Measurements from ENCODE around the gene PSD2. TPM values are rescaled to one million over a fixed set of nuclear protein-coding genes. Genes with fewer than 3 reads are reported as not detected.

Gene PSD2
- total and polyA plus RNA-seq, 2 experiments from 2014 or later: under 0.01 TPM; not detected in 1

DNA sequence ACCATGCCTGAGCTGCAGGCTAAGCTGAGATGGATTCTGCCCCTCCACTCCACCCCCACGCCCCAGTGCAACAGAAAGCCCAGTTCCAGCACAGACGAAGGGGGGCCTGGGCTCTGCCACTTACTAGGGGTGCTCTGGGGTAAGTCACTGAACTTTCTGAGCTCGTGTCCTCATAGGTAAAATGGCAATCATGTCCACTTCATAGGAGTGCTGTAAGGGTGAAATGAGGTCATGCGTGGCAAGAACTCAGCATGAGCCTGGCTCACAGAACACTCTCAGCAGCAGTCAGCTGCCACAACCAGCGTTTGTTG lies 8.4 kb upstream of the PSD2 start:
- Histone ChIP-seq H3K4me2 (ENCODE audit: unreplicated experiment) (no peak overlapping the region), H3K79me2 (ENCODE audit: insufficient read depth) (no peaks in the 10 kb centered on the region), H2AFZ (0 out of 2 replicates have a peak overlapping the region, but pooled peaks have one; percentile 93), H3K27me3 (replicated peaks; ENCODE audit: insufficient read depth) (peaks cover 17% of the 10 kb centered on the region), H3K36me3 (ENCODE audit: low read depth) (no peaks in the 10 kb centered on the region), H3K4me1 (ENCODE audit: insufficient read depth) (no peaks in the 10 kb centered on the region; the same call in 1 of the 2 replicates), H3K4me3 (peak overlapping the region; percentile 74; the same call in 1 of the 2 replicates), H3K9me3 (ENCODE audit: low read depth) (no peaks in the 10 kb centered on the region), H3K27ac (no peak overlapping the region), H4K20me1 (ENCODE audit: insufficient read depth) (no peaks in the 10 kb centered on the region), H3F3A (ENCODE audit: insufficient read depth) (no peaks in the 10 kb centered on the region), H3K9ac (no peak overlapping the region), H3K9me2 (ENCODE audit: insufficient read depth) (no peaks in the 10 kb centered on the region)
- in situ Hi-C loops (cut with MboI): loop anchor here (10.0 to 25.0 kb wide), 2 partner anchors 178 to 375 kb away; no protein-coding TSS in a partner anchor
- 3% methylated on average over 5 of the region's 5 CpGs for WGBS, 2 experiments (ENCODE audit: low coverage in 1 of 2, low lambda C conversion rate in 2 of 2, missing lambda C conversion rate in 2 of 2)
- no peak for TF ChIP-seq EZH2 (IDR thresholded peaks at IDR 0.05; ENCODE audit: insufficient read depth, poor library complexity, severe bottlenecking)
- TF ChIP-seq EZH2phosphoT487 (IDR thresholded peaks at IDR 0.05; ENCODE audit: insufficient read depth, low read depth): no peak
- no peak for DNase-seq

DNA sequence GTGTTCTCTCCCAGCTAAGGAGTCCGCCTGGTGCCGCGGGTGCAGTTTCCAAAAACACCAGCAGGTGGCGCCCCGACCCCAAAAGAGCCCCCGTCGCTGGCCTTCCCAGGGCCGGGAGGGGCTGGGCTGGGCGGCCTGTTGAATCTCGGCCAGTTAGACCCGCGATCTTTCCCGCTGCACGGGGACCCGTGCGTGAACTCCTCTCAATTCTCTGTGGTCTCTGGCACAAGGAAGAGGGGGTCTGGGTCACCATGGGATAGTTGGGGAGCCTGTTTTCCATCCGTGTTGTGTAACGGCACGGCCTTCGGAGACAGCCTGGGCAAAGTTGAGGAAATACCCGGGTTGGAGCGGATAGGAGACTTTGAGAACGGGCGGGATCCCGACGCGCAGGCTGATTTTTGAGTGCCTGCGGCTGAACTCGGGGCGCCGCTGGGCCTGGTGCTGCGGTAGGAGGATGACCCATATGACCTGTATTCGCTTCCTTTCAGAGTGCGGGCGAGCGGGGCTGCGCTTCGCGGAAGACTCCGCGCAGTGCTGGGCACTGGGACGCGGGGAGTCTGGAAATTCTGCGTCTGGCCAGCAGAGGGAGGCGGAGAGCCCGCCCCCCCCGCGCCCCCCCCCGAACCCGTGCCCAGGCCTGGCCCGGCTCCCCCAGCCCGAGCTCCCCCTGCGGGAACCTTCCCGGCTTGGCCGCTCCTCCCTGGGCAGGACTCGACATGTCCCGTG lies 7.9 kb upstream of the PSD2 start:
- WGBS, 2 experiments (ENCODE audit: low coverage in 1 of 2, low lambda C conversion rate in 2 of 2, missing lambda C conversion rate in 2 of 2): 1% methylated on average over 48 to 54 of the region's 57 CpGs
- H4K20me1 ChIP-seq (ENCODE audit: insufficient read depth): no peaks in the 10 kb centered on the region
- no peak for TF ChIP-seq EZH2 (IDR thresholded peaks at IDR 0.05; ENCODE audit: insufficient read depth, poor library complexity, severe bottlenecking)
- no peak for TF ChIP-seq EZH2phosphoT487 (IDR thresholded peaks at IDR 0.05; ENCODE audit: insufficient read depth, low read depth)
- no peak overlapping the region for H3K27ac ChIP-seq
- no peaks in the 10 kb centered on the region for H3K36me3 ChIP-seq (ENCODE audit: low read depth)
- peak; percentile 83 for DNase-seq
- H3K79me2 ChIP-seq (ENCODE audit: insufficient read depth): no peaks in the 10 kb centered on the region
- H3K4me2 ChIP-seq (ENCODE audit: unreplicated experiment): peak overlapping the region; percentile 95
- H3K4me3 ChIP-seq: peak overlapping the region; percentile 74
- H3K9me2 ChIP-seq (ENCODE audit: insufficient read depth): no peaks in the 10 kb centered on the region
- peaks cover 15% of the 10 kb centered on the region for H3K27me3 ChIP-seq (replicated peaks; ENCODE audit: insufficient read depth)
- H3F3A ChIP-seq (ENCODE audit: insufficient read depth): no peaks in the 10 kb centered on the region
- peak overlapping the region; percentile 93 for H2AFZ ChIP-seq
- no peaks in the 10 kb centered on the region for H3K9me3 ChIP-seq (ENCODE audit: low read depth)
- H3K9ac ChIP-seq: peak overlapping the region; percentile 74
- no peaks in the 10 kb centered on the region; the same call in 1 of the 2 replicates for H3K4me1 ChIP-seq (ENCODE audit: insufficient read depth)
- in situ Hi-C loops (cut with MboI): loop anchor here (10.0 to 25.0 kb wide), 2 partner anchors 177 to 375 kb away; no protein-coding TSS in a partner anchor

- Histone ChIP-seq H3K27ac (no peak overlapping the region), H3F3A (ENCODE audit: insufficient read depth) (no peaks in the 10 kb centered on the region), H3K4me3 (peak overlapping the region; percentile 74), H3K9me2 (ENCODE audit: insufficient read depth) (no peaks in the 10 kb centered on the region), H3K9ac (peak overlapping the region; percentile 51; the same call in 1 of the 2 replicates), H3K9me3 (ENCODE audit: low read depth) (no peaks in the 10 kb centered on the region), H2AFZ (peak overlapping the region; percentile 93), H3K79me2 (ENCODE audit: insufficient read depth) (no peaks in the 10 kb centered on the region), H4K20me1 (ENCODE audit: insufficient read depth) (no peaks in the 10 kb centered on the region), H3K36me3 (ENCODE audit: low read depth) (no peaks in the 10 kb centered on the region), H3K4me2 (ENCODE audit: unreplicated experiment) (peak overlapping the region; percentile 95), H3K27me3 (replicated peaks; ENCODE audit: insufficient read depth) (peaks cover 13% of the 10 kb centered on the region), H3K4me1 (ENCODE audit: insufficient read depth) (no peaks in the 10 kb centered on the region; the same call in 1 of the 2 replicates)
- in situ Hi-C loops (cut with MboI): loop anchor here (10.0 to 25.0 kb wide), 2 partner anchors 176 to 374 kb away; no protein-coding TSS in a partner anchor
- DNase-seq: peak; percentile 47
- TF ChIP-seq EZH2phosphoT487 (IDR thresholded peaks at IDR 0.05; ENCODE audit: insufficient read depth, low read depth) (no peak), EZH2 (IDR thresholded peaks at IDR 0.05; ENCODE audit: insufficient read depth, poor library complexity, severe bottlenecking) (no peak)
- WGBS, 2 experiments (ENCODE audit: low coverage in 1 of 2, low lambda C conversion rate in 2 of 2, missing lambda C conversion rate in 2 of 2): 10% methylated on average over 24 to 30 of the region's 32 CpGs
Measured at GRCh38 chr5:139788294-139788910, 7.2 kb upstream of the PSD2 start.

DNA sequence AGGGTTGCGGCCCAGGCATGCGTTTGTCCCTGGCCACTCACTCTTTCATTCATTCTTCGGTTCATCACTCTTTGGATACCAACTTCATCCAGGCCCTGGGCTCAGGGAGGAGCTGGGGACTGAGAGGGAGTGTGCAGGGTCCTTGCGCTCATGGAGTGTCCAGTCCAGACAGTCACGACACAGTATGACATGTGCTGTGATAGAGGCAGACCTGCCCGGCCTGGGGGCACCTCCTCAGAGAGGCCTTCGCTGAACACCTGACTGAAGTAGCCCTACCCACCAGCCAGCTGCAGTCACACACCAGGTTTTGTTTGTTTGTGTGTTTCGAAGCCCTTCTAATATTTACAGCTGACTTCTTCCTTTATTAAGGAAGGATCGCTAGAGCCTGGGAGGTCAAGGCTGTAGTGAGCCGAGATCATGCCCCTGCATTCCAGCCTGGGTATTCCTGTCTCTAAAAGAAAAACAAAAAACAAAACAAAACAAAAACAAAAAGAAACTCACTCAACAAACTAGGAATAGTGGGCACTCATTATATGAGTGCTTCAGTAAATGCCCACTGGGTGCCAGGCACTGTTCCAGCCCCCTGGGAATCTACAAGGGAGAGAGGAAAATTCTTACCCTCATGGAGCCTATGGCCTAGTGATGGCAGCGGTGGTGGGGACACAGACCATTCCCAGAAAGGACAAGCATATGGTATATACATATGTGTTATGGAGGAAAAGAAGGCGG lies 6.3 kb upstream of the PSD2 start:
- Histone ChIP-seq H3K4me3 (no peak overlapping the region), H3K36me3 (ENCODE audit: low read depth) (no peaks in the 10 kb centered on the region), H3K27ac (no peak overlapping the region), H4K20me1 (ENCODE audit: insufficient read depth) (no peaks in the 10 kb centered on the region), H3F3A (ENCODE audit: insufficient read depth) (no peaks in the 10 kb centered on the region), H2AFZ (no peak overlapping the region), H3K27me3 (replicated peaks; ENCODE audit: insufficient read depth) (peaks cover 19% of the 10 kb centered on the region), H3K9me2 (ENCODE audit: insufficient read depth) (no peaks in the 10 kb centered on the region), H3K9me3 (ENCODE audit: low read depth) (no peaks in the 10 kb centered on the region), H3K9ac (no peak overlapping the region), H3K4me1 (ENCODE audit: insufficient read depth) (no peaks in the 10 kb centered on the region; the same call in 1 of the 2 replicates), H3K79me2 (ENCODE audit: insufficient read depth) (no peaks in the 10 kb centered on the region), H3K4me2 (ENCODE audit: unreplicated experiment) (no peak overlapping the region)
- DNase-seq: no peak
- TF ChIP-seq EZH2 (IDR thresholded peaks at IDR 0.05; ENCODE audit: insufficient read depth, poor library complexity, severe bottlenecking) (no peak), EZH2phosphoT487 (IDR thresholded peaks at IDR 0.05; ENCODE audit: insufficient read depth, low read depth) (no peak)
- in situ Hi-C loops (cut with MboI): loop anchor here (10.0 to 25.0 kb wide), 2 partner anchors 176 to 373 kb away; no protein-coding TSS in a partner anchor
- 82 to 83% methylated on average over 12 of the region's 12 CpGs for WGBS, 2 experiments (ENCODE audit: low coverage in 1 of 2, low lambda C conversion rate in 2 of 2, missing lambda C conversion rate in 2 of 2)

Measured in GM23248 (cell line).